Measurements from ENCODE around the gene NUDT7.

Gene NUDT7

GRCh38 chr16:77787452-77787851, 65.1 kb downstream of the NUDT7 start:
- DNase-seq (ENCODE audit: low spot score in 2 of 2) (no peak), ATAC-seq (replicated peaks; ENCODE audit: extremely low read depth, poor library complexity, severe bottlenecking) (no peak)
- Mint-ChIP-seq H3K27me3 (peaks cover 64% of the 10 kb centered on the region), H3K27ac (ENCODE audit: low read depth) (no peak overlapping the region), H3K36me3 (ENCODE audit: insufficient read depth) (peaks cover 1% of the 10 kb centered on the region), H3K4me1 (peaks cover 7% of the 10 kb centered on the region), H3K4me3 (peak overlapping the region; percentile 54), H3K9me3 (no peaks in the 10 kb centered on the region)

GRCh38 chr16:77788181-77789084, 66.1 kb downstream of the NUDT7 start, which contains the start of gene VAT1L:
Gene VAT1L, plus strand, starts transcription at chr16:77788564. Its CDS starts 119 bp downstream, at chr16:77788683.
- Mint-ChIP-seq H3K4me1 (peaks cover 7% of the 10 kb centered on the region), H3K4me3 (peak within 1 kb of the TSS; percentile 54), H3K27ac (ENCODE audit: low read depth) (no peak within 1 kb of the TSS), H3K36me3 (ENCODE audit: insufficient read depth) (peaks cover 1% of the 10 kb centered on the region), H3K27me3 (peaks cover 65% of the 10 kb centered on the region), H3K9me3 (no peaks in the 10 kb centered on the region)
- no peak for DNase-seq (ENCODE audit: low spot score in 2 of 2)
- ATAC-seq (replicated peaks; ENCODE audit: extremely low read depth, poor library complexity, severe bottlenecking) = no peak

DNA sequence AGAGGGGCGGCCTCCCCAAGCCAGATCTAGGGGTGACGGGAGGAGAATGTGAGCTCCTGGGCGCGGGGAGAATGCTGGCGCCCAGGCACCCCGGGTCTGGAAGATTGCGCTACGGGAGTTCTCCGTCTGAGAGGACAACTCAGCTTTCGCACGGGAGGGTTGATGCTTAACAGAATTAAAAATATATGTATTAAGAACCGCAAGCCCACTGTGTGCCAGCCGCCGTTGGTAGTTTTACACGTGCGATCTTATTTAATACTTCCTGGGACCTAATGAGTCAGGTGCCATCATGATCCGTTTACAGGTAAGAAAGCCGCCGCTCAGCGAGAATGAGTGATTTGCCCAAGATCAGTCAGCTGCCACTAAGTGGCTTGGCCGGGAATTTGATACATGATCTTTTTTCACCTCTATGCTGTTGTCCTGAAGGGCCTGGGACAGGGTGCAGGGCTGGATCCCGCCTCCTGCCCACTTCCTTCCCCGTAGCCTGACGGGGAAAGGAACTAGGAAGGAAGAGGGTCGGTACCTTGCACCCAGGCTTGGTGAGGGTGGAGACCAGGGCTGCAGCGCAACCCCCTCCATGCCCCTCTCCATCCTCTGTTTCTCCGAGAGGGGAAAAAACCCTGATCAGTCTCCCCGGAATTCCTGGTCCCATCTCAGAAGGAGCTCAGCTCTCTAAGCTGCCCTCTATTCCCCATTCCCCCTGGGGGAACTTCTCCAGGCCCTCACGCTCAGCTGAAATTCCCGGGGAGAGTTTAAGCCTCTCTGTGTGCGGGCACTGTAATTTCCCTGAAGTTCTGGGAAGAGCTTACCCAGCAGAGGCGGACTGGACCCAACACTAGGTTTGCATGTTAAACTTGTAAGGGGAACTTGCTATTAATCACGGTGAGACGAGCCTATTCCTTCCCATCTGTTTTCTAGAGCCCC, 67.0 kb downstream of the NUDT7 start:
- Mint-ChIP-seq H3K36me3 (ENCODE audit: insufficient read depth) (peaks cover 1% of the 10 kb centered on the region), H3K4me3 (no peak overlapping the region), H3K27ac (ENCODE audit: low read depth) (no peak overlapping the region), H3K4me1 (peaks cover 7% of the 10 kb centered on the region), H3K9me3 (no peaks in the 10 kb centered on the region), H3K27me3 (peaks cover 67% of the 10 kb centered on the region)
- no peak for ATAC-seq (replicated peaks; ENCODE audit: extremely low read depth, poor library complexity, severe bottlenecking)
- DNase-seq (ENCODE audit: low spot score in 2 of 2) = no peak

GRCh38 chr16:77790009-77790372, 67.7 kb downstream of the NUDT7 start:
- no peak overlapping the region for H3K27ac Mint-ChIP-seq (ENCODE audit: low read depth)
- H3K27me3 Mint-ChIP-seq = peaks cover 74% of the 10 kb centered on the region
- H3K4me3 Mint-ChIP-seq = no peak overlapping the region
- ATAC-seq (replicated peaks; ENCODE audit: extremely low read depth, poor library complexity, severe bottlenecking) = no peak
- H3K36me3 Mint-ChIP-seq (ENCODE audit: insufficient read depth) = peaks cover 1% of the 10 kb centered on the region
- DNase-seq (ENCODE audit: low spot score in 2 of 2) = no peak
- no peaks in the 10 kb centered on the region for H3K9me3 Mint-ChIP-seq
- H3K4me1 Mint-ChIP-seq = peaks cover 7% of the 10 kb centered on the region

DNA sequence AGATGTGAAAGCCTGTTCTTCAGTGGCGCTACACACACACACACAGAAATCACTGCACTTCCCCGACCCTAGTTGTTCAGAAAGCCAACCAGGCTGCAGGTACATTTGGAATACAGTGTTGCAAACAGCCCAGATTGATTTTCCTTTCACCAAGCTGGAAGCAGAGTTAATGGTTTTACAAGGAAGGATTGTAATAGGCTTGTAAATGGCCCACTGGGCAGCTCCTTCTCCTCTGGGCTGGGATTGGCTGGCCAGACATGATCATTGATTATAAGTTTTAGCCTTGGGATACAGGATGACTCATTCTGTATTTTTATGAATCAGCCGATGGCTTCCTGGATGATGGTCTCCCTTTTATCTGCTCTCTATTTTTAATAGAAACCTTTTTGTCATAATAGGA, 68.6 kb downstream of the NUDT7 start:
- ATAC-seq (replicated peaks; ENCODE audit: extremely low read depth, poor library complexity, severe bottlenecking) (no peak), DNase-seq (ENCODE audit: low spot score in 2 of 2) (no peak)
- H3K4me1 Mint-ChIP-seq = peaks cover 7% of the 10 kb centered on the region
- H3K36me3 Mint-ChIP-seq (ENCODE audit: insufficient read depth) = peaks cover 1% of the 10 kb centered on the region
- no peak overlapping the region for H3K4me3 Mint-ChIP-seq
- no peaks in the 10 kb centered on the region for H3K9me3 Mint-ChIP-seq
- peaks cover 72% of the 10 kb centered on the region for H3K27me3 Mint-ChIP-seq
- no peak overlapping the region for H3K27ac Mint-ChIP-seq (ENCODE audit: low read depth)
